A673 (cell line): ENCODE data around the gene USH1G.

Experiments
- EZH2 ChIP-seq: fragments of 200-600 bp; sonication (generic); IDR thresholded peaks from 2 replicates; pipeline ENCODE4 v1.6.1; 2017; ENCODE audit warnings: borderline replicate concordance, low read depth, mild to moderate bottlenecking, mixed read lengths, antibody characterized with exemption, low read length; ENCODE audit not compliant: poor library complexity, severe bottlenecking
- TF ChIP-seq, protein P1 (sequence below): fragments of 300-800, 200-600 bp; sonication (generic); conservative IDR thresholded peaks from 2 replicates; pipeline ENCODE4 v1.5.1; 2017; ENCODE audit warnings: low read depth, mild to moderate bottlenecking, antibody characterized with exemption, low read length, moderate library complexity, mixed read lengths

DNA sequence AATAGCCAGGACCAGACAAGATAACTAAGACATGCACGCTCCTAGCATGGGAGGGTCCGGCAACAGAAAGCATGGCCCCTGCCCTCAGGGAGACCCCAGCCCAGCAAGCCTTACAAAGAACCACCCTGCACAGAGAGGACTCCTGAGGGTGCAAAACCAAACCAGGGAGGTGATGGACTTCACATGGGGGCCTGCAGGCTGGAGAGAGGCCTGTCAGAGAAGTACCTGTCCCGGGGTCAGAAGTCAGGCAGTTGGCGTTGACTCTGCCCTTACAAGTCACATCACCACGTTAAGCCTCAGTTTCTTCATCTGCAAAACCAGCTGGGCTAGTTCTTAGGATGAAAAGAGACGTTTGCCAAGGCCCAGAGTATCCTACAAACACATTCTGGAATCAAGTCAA is 5.7 kb upstream of the USH1G start:
- TF ChIP-seq, protein P1, sequence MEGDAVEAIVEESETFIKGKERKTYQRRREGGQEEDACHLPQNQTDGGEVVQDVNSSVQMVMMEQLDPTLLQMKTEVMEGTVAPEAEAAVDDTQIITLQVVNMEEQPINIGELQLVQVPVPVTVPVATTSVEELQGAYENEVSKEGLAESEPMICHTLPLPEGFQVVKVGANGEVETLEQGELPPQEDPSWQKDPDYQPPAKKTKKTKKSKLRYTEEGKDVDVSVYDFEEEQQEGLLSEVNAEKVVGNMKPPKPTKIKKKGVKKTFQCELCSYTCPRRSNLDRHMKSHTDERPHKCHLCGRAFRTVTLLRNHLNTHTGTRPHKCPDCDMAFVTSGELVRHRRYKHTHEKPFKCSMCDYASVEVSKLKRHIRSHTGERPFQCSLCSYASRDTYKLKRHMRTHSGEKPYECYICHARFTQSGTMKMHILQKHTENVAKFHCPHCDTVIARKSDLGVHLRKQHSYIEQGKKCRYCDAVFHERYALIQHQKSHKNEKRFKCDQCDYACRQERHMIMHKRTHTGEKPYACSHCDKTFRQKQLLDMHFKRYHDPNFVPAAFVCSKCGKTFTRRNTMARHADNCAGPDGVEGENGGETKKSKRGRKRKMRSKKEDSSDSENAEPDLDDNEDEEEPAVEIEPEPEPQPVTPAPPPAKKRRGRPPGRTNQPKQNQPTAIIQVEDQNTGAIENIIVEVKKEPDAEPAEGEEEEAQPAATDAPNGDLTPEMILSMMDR, result no peak
- TF ChIP-seq EZH2, result no peak
